ENCODE data around the gene EIF4E3.

- TF ChIP-seq GLIS3 (CRISPR knock-in tag; IDR thresholded peaks at IDR 0.05) (no peak), OSR1 (CRISPR knock-in tag; IDR thresholded peaks at IDR 0.05) (no peak), BACH2 (CRISPR knock-in tag; IDR thresholded peaks at IDR 0.05; ENCODE audit: borderline replicate concordance) (no peak), TCF4 (CRISPR knock-in tag; IDR thresholded peaks at IDR 0.05; ENCODE audit: borderline replicate concordance) (no peak), CREB5 (CRISPR knock-in tag; IDR thresholded peaks at IDR 0.05; ENCODE audit: low read depth) (no peak), ZFP30 (CRISPR knock-in tag; IDR thresholded peaks at IDR 0.05) (no peak), ARNTL (CRISPR knock-in tag; IDR thresholded peaks at IDR 0.05; ENCODE audit: borderline replicate concordance, low read depth) (no peak), CSDC2 (CRISPR knock-in tag; IDR thresholded peaks at IDR 0.05) (no peak), SNAI2 (CRISPR knock-in tag; IDR thresholded peaks at IDR 0.05) (no peak), ZNF565 (CRISPR knock-in tag; conservative IDR thresholded peaks at IDR 0.05; ENCODE audit: low read depth) (no peak)
Measured at GRCh38 chr3:71752831-71753700, 27.9 kb upstream of the EIF4E3 start.
